Astrocyte (in vitro differentiated cells and primary cell): ENCODE measurements around the gene RAB3D. TPM values are rescaled to one million over a fixed set of nuclear protein-coding genes. Genes with fewer than 3 reads are reported as not detected.
"Not testable (repeated sequence)": the region's sequence is repeated elsewhere in the genome, so short reads cannot be mapped to it uniquely, and the experiment has no call there.

Experiments used
- DNase-seq: peaks from one replicate; pipeline ENCODE4 v3.0.0-alpha.2; 2010; ENCODE audit warnings: low read depth
- FAIRE-seq: peaks from 2 replicates; lab custom pipeline; 2011; peaks lifted over from hg19 to GRCh38; lab: Jason Lieb, UNC
- H2AFZ ChIP-seq: 2 replicates; pipeline ENCODE4 v1.6.0; 2012; ENCODE audit warnings: low read depth, low read length, inconsistent platforms
- H3K27ac ChIP-seq: 2 replicates; pipeline ENCODE4 v1.5.1; 2011; ENCODE audit warnings: low read depth, low read length, inconsistent platforms
- H3K27me3 ChIP-seq: 2 replicates; pipeline ENCODE4 v1.6.0; 2011; ENCODE audit warnings: low read length, inconsistent platforms; ENCODE audit not compliant: insufficient read depth
- H3K36me3 ChIP-seq: 2 replicates; pipeline ENCODE4 v1.5.1; 2011; ENCODE audit warnings: low read length, inconsistent platforms; ENCODE audit not compliant: insufficient read depth
- H3K4me1 ChIP-seq: 2 replicates; pipeline ENCODE4 v1.5.1; 2011; ENCODE audit warnings: low read length, inconsistent platforms; ENCODE audit not compliant: insufficient read depth
- H3K4me2 ChIP-seq: 2 replicates; pipeline ENCODE4 v1.6.0; 2012; ENCODE audit warnings: low read length, inconsistent platforms
- H3K4me3 ChIP-seq: 2 replicates; pipeline ENCODE4 v1.5.1; 2011; ENCODE audit warnings: low read depth, mild to moderate bottlenecking, low read length, inconsistent platforms; ENCODE audit not compliant: insufficient read depth
- H3K79me2 ChIP-seq: 2 replicates; pipeline ENCODE4 v1.6.0; 2012; ENCODE audit warnings: mild to moderate bottlenecking, low read length, inconsistent platforms; ENCODE audit not compliant: insufficient read depth
- H3K9ac ChIP-seq: 2 replicates; pipeline ENCODE4 v1.6.0; 2012; ENCODE audit warnings: mild to moderate bottlenecking, low read length, inconsistent platforms
- H3K9me3 ChIP-seq: 2 replicates; pipeline ENCODE4 v1.5.1; 2012; ENCODE audit warnings: low read depth, mild to moderate bottlenecking, low read length, inconsistent platforms; ENCODE audit not compliant: insufficient read depth
- H4K20me1 ChIP-seq: 2 replicates; pipeline ENCODE4 v1.6.0; 2012; ENCODE audit warnings: low read length, inconsistent platforms; ENCODE audit not compliant: insufficient read depth
- H3K27ac Mint-ChIP-seq: one replicate; pipeline ENCODE4 v1.8.0; 2021; ENCODE audit warnings: mild to moderate bottlenecking, mixed read lengths; ENCODE audit not compliant: unreplicated experiment
- H3K27me3 Mint-ChIP-seq: one replicate; pipeline ENCODE4 v1.8.0; 2021; ENCODE audit warnings: low read depth, mixed read lengths; ENCODE audit not compliant: unreplicated experiment
- H3K36me3 Mint-ChIP-seq: one replicate; pipeline ENCODE4 v1.8.0; 2021; ENCODE audit warnings: low read depth, mixed read lengths; ENCODE audit not compliant: unreplicated experiment
- H3K4me1 Mint-ChIP-seq: one replicate; pipeline ENCODE4 v1.8.0; 2021; ENCODE audit warnings: low read depth, mixed read lengths; ENCODE audit not compliant: unreplicated experiment
- H3K4me3 Mint-ChIP-seq: one replicate; pipeline ENCODE4 v1.8.0; 2021; ENCODE audit warnings: mild to moderate bottlenecking, moderate library complexity, mixed read lengths; ENCODE audit not compliant: unreplicated experiment
- H3K9me3 Mint-ChIP-seq: one replicate; pipeline ENCODE4 v1.8.0; 2021; ENCODE audit warnings: mild to moderate bottlenecking, mixed read lengths; ENCODE audit not compliant: unreplicated experiment
- EZH2 ChIP-seq: IDR thresholded peaks from 2 replicates; pipeline ENCODE4 v1.6.1; 2012; ENCODE audit warnings: mild to moderate bottlenecking, low read length, inconsistent platforms; ENCODE audit not compliant: insufficient read depth
- total RNA-seq: library from RNA; stranded (reverse); gene quantifications from 2 replicates; pipeline ENCODE4 v1.2.1, GENCODE V29; 2021
- TF ChIP-seq, protein P1 (sequence below): IDR thresholded peaks from 2 replicates; pipeline ENCODE4 v1.5.1; 2011; ENCODE audit warnings: low read depth, mild to moderate bottlenecking, inconsistent platforms, low read length, moderate library complexity; ENCODE audit not compliant: insufficient read depth

Gene RAB3D
- total RNA-seq, 1 donor from 2014 or later: 14.4 TPM

DNA sequence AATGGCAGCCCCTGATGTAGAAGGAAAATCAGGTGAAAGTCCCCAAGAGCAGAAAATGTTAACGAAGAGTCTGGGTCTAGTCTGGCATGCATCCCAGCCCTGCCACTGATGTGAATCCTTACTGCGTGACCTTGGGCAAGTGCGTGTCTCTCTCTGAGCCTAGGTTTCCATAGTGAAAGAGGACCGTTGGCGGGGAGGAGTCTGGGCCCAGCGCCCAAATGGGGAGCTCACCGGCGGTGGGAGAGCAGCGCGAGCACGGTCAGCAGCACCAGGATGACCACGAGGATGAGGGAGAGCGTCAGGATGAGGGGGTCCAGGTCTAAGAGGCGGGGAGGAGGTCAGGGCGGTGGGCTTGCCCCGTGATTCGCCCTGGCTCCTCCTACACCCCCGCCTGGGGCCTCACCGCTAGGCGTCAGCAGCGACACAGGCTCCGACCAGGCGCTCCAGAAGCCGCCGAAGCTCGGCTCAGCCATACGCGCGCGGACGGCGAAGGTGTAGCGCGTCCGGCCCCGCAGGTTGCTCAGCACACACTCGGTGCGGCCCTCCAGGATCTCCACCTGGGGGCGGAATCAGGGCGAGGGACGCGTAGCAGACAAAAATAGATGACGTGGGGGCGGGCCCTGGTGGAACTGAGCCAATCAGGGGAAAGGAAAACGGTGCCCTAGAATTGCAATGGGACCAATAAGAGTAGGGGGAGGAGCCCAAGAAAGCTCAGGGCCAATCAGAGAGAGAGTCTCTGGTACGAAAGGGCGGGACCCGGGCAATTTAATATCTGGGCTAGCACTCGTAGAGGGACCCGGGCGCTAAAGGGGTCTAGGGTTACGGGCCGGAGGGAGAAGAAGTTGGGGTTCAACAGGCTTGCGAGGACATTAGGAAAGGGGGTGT lies 41.4 kb upstream of the RAB3D start:
- no peaks in the 10 kb centered on the region for H3K36me3 ChIP-seq
- Mint-ChIP-seq H3K36me3 (no peaks in the 10 kb centered on the region), H3K27ac (peak overlapping the region; percentile 91), H3K4me1 (peaks cover 12% of the 10 kb centered on the region), H3K9me3 (no peaks in the 10 kb centered on the region), H3K4me3 (peak overlapping the region; percentile 90), H3K27me3 (peaks cover 7% of the 10 kb centered on the region)
- H3K4me3 ChIP-seq: peak overlapping the region; percentile 69
- no peaks in the 10 kb centered on the region for H3K9me3 ChIP-seq
- H3K27me3 ChIP-seq: peaks cover 13% of the 10 kb centered on the region
- H3K27ac ChIP-seq: peak overlapping the region; percentile 74
- peaks cover 40% of the 10 kb centered on the region for H3K4me1 ChIP-seq
- DNase-seq (peak; percentile 86), FAIRE-seq (no peak)
- H3K4me2 ChIP-seq: peak overlapping the region; percentile 96
- TF ChIP-seq, protein P1, sequence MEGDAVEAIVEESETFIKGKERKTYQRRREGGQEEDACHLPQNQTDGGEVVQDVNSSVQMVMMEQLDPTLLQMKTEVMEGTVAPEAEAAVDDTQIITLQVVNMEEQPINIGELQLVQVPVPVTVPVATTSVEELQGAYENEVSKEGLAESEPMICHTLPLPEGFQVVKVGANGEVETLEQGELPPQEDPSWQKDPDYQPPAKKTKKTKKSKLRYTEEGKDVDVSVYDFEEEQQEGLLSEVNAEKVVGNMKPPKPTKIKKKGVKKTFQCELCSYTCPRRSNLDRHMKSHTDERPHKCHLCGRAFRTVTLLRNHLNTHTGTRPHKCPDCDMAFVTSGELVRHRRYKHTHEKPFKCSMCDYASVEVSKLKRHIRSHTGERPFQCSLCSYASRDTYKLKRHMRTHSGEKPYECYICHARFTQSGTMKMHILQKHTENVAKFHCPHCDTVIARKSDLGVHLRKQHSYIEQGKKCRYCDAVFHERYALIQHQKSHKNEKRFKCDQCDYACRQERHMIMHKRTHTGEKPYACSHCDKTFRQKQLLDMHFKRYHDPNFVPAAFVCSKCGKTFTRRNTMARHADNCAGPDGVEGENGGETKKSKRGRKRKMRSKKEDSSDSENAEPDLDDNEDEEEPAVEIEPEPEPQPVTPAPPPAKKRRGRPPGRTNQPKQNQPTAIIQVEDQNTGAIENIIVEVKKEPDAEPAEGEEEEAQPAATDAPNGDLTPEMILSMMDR: peak; percentile 26
- TF ChIP-seq EZH2: no peak
- H2AFZ ChIP-seq: peak overlapping the region; percentile 94
- no peaks in the 10 kb centered on the region for H3K79me2 ChIP-seq
- peak overlapping the region; percentile 80 for H3K9ac ChIP-seq
- peaks cover 9% of the 10 kb centered on the region for H4K20me1 ChIP-seq

DNA sequence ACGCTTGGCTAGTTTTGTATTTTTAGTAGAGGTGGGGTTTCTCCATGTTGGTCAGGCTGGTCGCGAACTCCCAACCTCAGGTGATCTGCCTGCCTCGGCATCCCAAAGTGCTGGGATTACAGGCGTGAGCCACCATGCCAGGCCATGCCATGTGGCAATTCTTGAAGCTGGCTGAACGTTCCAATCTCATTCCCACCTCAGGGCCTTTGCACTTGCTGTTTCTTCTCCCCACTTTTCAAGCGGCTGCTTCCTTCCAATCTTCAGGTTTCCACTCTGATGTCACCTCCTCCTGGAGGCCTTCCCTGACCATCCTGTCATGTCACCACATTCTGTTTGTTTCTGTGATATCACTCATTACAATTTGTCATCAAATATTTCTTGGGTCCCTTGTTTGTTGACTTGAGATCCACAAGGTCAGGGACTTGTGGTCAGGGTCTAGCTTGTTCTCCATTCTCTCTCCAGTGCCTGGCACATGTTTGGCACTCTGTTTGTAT lies 40.4 kb upstream of the RAB3D start:
- TF ChIP-seq EZH2: no peak
- TF ChIP-seq, protein P1: no peak
- H3K4me3 Mint-ChIP-seq: peak overlapping the region; percentile 90
- H3K27me3 Mint-ChIP-seq: peaks cover 7% of the 10 kb centered on the region
- Histone ChIP-seq H3K4me1 (peaks cover 48% of the 10 kb centered on the region), H3K9ac (no peak overlapping the region), H3K27ac (no peak overlapping the region), H3K4me3 (no peak overlapping the region), H3K9me3 (no peaks in the 10 kb centered on the region), H3K27me3 (peaks cover 13% of the 10 kb centered on the region), H3K4me2 (peak overlapping the region; percentile 96), H3K79me2 (no peaks in the 10 kb centered on the region), H3K36me3 (no peaks in the 10 kb centered on the region), H2AFZ (peak overlapping the region; percentile 94), H4K20me1 (peaks cover 9% of the 10 kb centered on the region)
- no peaks in the 10 kb centered on the region for H3K36me3 Mint-ChIP-seq
- DNase-seq (no peak), FAIRE-seq (no peak)
- no peaks in the 10 kb centered on the region for H3K9me3 Mint-ChIP-seq
- H3K4me1 Mint-ChIP-seq: peaks cover 13% of the 10 kb centered on the region
- no peak overlapping the region for H3K27ac Mint-ChIP-seq

DNA sequence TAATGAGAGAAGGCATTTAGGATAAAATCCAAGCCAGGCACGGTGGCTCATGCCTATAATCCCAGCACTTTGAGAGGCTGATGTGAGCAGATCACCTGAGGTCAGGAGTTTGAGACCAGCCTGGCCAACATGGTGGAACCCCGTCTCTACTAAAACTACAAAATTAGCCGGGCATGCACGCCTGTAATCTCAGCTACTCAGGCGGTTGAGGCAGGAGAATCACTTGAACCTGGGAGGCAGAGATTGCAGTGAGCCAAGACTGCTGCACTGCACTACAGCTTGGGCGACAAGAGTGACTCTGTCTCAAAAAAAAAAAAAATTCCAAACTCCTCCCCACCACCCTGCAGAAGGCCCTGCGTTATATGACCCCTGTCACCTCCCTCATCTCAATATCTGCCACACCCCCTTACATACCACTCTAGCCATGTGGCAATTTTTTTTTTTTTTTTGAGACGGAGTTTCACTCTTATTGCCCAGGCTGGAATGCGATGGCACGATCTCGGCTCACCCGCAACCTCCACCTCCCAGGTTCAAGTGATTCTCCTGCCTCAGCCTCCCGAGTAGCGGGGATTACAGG lies 39.9 kb upstream of the RAB3D start:
- not testable (repeated sequence) for H2AFZ ChIP-seq, H3K9me3 Mint-ChIP-seq, H3K4me3 Mint-ChIP-seq, H3K27ac Mint-ChIP-seq, H4K20me1 ChIP-seq, DNase-seq, H3K9ac ChIP-seq, H3K9me3 ChIP-seq, H3K4me2 ChIP-seq, FAIRE-seq, H3K4me3 ChIP-seq, H3K36me3 ChIP-seq, H3K36me3 Mint-ChIP-seq, H3K79me2 ChIP-seq, H3K27me3 Mint-ChIP-seq
- Histone ChIP-seq H3K27me3 (peaks cover 13% of the 10 kb centered on the region), H3K27ac (peak overlapping the region; percentile 51), H3K4me1 (peaks cover 48% of the 10 kb centered on the region)
- H3K4me1 Mint-ChIP-seq: peaks cover 13% of the 10 kb centered on the region
